SK-N-SH (cell line): ENCODE measurements around the gene INPP5J.

Experiments used
- EP300 ChIP-seq, 2 experiments: IDR thresholded peaks; 2 replicates each; pipeline versions ENCODE4 v1.4.0 to v1.6.1; 2012; ENCODE audit warnings: borderline replicate concordance in 1 of 2, low read depth in 1 of 2, low read length in 1 of 2
- POLR2AphosphoS5 ChIP-seq: IDR thresholded peaks from 2 replicates; pipeline ENCODE4 v1.6.1; 2012; ENCODE audit warnings: low read depth, low read length

- no peak for TF ChIP-seq POLR2AphosphoS5
- TF ChIP-seq EP300 (IDR thresholded peaks at IDR 0.05; ENCODE audit: borderline replicate concordance in 1 of 2, low read depth in 1 of 2, low read length in 1 of 2), result no peak
These were observed 3.5 kb downstream of the INPP5J start for GRCh38 chr22:31126128-31126868.
